ENCODE results near the gene FAM83B. TPM values are rescaled to one million over a fixed set of nuclear protein-coding genes. Genes with fewer than 3 reads are reported as not detected.
"Not testable (repeated sequence)": the region's sequence is repeated elsewhere in the genome, so short reads cannot be mapped to it uniquely, and the experiment has no call there.

FAM83B gene
- total RNA-seq, 1 donor from 2014 or later, result not detected

DNA sequence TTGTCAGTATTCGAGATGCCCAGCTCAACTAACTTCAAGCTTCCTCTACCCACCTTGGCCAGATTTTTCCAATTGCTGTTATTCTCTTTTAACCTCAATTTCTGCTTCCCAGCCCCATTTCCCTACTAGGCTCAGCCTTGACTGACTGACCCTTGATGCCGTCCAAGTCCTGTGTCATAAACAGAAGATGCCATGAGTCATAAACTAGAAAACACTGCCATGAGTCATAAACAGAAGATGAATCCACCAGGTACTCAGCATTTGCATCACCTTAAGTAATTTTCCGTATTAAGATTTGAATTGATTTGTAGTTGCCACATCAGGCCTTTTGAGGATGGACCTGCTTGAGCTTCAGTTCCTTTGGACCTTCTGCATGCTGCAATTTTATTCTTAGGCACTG is 123.8 kb downstream of the FAM83B start:
- DNase-seq (ENCODE audit: low read depth), result no peak

- DNase-seq (ENCODE audit: low read depth), result no peak
Observed at GRCh38 chr6:54971825-54972224, 125.3 kb downstream of the FAM83B start.

DNA sequence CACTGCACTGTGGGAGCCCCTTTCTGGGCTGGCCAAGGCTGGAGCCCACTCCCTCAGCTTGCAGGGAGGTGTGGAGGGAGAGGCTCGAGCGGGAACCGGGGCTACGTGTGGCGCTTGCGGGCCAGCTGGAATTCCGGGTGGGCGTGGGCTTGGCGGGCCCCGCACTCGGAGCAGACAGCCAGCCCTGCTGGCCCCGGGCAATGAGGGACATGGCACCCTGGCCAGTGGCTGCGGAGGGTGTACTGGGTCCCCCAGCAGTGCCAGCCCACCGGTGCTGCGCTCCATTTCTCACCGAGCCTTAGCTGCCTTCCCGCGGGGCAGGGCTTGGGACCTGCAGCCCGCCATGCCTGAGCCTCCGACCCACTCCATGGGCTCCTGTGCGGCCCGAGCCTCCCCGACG is 132.6 kb downstream of the FAM83B start:
- not testable (repeated sequence) for DNase-seq (ENCODE audit: low read depth)

DNA sequence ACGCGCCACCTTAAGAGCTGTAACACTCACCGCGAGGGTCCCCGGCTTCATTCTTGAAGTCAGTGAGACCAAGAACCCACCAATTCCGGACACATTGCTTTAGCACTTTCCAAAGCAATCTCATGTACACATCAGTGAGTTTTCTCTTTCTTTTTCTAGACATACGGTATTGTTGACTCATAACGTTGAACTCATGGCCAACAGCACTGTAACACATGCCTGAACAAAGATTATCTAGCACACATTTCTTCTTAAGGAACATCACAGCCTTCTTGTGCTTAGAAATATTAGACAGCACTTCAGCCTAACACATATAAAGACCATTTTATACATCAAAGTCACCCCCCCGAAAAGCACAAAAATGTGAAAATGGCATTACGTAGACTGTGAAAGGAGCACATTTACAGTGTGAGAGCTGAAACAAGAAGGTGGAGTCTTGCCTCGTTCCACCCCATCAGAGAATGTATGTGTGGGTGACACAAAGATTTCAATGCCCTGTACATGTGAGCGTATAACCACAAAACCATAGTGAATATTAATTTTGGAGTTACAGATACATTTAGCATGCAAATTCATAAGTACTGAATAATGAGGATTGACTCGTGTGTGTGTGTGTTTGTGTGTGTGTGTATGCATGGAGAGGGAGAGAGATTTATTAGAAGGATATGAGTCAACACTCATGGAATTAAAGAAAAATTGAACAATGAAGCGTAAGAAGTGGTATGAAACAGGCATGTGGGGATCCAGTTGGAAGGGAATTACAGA is 134.1 kb downstream of the FAM83B start:
- DNase-seq (ENCODE audit: low read depth), result no peak

DNA sequence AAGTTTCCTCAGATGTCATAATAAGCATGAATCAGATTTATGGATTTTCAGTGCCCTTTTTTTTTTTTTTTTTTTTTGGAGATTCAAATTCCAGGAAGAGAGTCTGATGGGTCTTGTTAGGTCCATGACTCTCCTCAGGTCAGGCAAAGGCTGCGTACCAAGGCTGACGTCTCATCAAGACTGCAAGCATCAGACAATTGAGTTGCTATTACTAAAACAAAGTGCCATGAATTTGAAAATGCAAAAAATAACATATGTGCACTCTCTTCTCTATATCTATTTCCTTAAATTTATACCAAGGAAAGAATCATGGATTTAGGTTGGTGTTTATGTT is 134.7 kb downstream of the FAM83B start:
- DNase-seq (ENCODE audit: low read depth), result no peak

DNA sequence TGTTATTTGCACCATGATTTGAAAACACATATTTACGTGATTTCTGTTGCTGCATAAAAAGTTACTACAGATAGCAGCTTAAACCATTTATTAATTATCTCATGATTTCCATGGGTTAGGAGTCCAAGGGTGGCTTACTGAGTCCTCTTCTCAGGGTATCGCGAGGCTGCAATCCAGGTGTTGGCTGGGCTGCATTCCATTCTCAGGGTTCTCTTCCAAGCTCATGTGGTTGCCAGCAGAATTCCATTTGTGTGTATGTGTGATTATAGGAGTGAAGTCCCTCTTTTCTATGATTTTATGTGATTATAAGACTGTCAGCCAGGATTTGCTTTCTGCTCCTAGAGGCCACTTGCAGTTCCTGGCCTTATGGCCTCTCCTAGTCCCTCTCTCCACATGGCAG is 135.1 kb downstream of the FAM83B start:
- no peak for DNase-seq (ENCODE audit: low read depth)

GRCh38 chr6:54987633-54988290 is 141.2 kb downstream of the FAM83B start:
- no peak for DNase-seq (ENCODE audit: low read depth)

- no peak for DNase-seq (ENCODE audit: low read depth)
Observed at GRCh38 chr6:54988576-54988975, 142.0 kb downstream of the FAM83B start.

DNA sequence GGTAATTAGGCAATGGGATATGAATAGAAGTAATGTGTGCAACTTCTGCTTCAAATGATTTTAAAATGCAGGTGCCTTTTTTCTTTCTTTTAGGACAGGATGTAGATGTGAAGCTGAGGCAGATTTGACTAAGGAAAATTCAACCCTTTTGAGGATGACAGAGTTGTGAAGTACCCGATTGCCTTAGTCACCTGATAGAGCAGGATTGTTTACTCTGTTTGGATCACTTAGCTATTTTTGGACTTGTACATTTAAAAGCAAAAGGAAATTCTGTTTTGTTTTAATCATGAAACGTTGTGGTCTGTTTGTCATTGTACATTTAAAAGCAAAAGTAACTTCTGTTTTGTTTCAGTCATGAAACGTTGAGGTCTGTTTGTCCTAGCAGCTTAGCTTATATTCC is 143.4 kb downstream of the FAM83B start:
- no peak for DNase-seq (ENCODE audit: low read depth)

Measured in myocyte (in vitro differentiated cells).